Liver (tissue), 3 donors: Measurements from ENCODE around the gene CHCHD2.
"Not testable (repeated sequence)": the region's sequence is repeated elsewhere in the genome, so short reads cannot be mapped to it uniquely, and the experiment has no call there.

Source experiments
- CTCF ChIP-seq: fragments of 150-350 bp; IDR thresholded peaks from 2 replicates; pipeline ENCODE4 v1.5.1; 2017; ENCODE audit warnings: improper control_type of control experiment, low read depth, low read length; ENCODE audit not compliant: missing input control
- GABPA ChIP-seq, 2 donors: IDR thresholded peaks in 1 of 2; conservative IDR thresholded peaks in 1 of 2; 2 replicates each; pipeline ENCODE4 v1.6.1; 2016; ENCODE audit warnings: antibody characterized with exemption in 2 of 2, mild to moderate bottlenecking in 1 of 2, moderate library complexity in 1 of 2
- JUND ChIP-seq, 2 donors: IDR thresholded peaks; 2 replicates each; pipeline ENCODE4 v1.6.1; 2016; ENCODE audit warnings: antibody characterized with exemption in 2 of 2
- MAX ChIP-seq: IDR thresholded peaks from 2 replicates; pipeline ENCODE4 v1.6.1; 2016; ENCODE audit warnings: antibody characterized with exemption
- REST ChIP-seq: IDR thresholded peaks from 2 replicates; pipeline ENCODE4 v1.6.1; 2016; ENCODE audit warnings: antibody characterized with exemption, mild to moderate bottlenecking
- TAF1 ChIP-seq: conservative IDR thresholded peaks from 2 replicates; pipeline ENCODE4 v1.6.1; 2016; ENCODE audit warnings: antibody characterized with exemption, mild to moderate bottlenecking
- YY1 ChIP-seq: IDR thresholded peaks from 2 replicates; pipeline ENCODE4 v1.6.1; 2016; ENCODE audit warnings: antibody characterized with exemption, mild to moderate bottlenecking
- donor health status: healthy.
- donor health status: healthy.

GRCh38 chr7:56131062-56131461 is 24.8 kb upstream of the CHCHD2 start:
- TF ChIP-seq GABPA (IDR thresholded peaks at IDR 0.05 in 1 of 2, conservative IDR thresholded peaks at IDR 0.05 in 1 of 2); TAF1; YY1; CTCF; MAX; REST; JUND (IDR thresholded peaks at IDR 0.05): not testable (repeated sequence)
